HepG2 (cell line): ENCODE measurements around the gene ELL. TPM values are rescaled to one million over a fixed set of nuclear protein-coding genes. Genes with fewer than 3 reads are reported as not detected.

Experiments used
- FOXJ3 ChIP-seq: sonication (generic); formaldehyde crosslinking; IDR thresholded peaks from 2 replicates; pipeline ENCODE4 v1.4.0; 2020; ENCODE audit warnings: missing genetic modification reagents, mild to moderate bottlenecking, borderline replicate concordance
- HMG20A ChIP-seq: IDR thresholded peaks from 2 replicates; pipeline ENCODE4 v1.6.1; 2016; ENCODE audit warnings: borderline replicate concordance
- HNRNPK ChIP-seq: fragments of 200-400 bp; formaldehyde crosslinking; IDR thresholded peaks from 2 replicates; pipeline ENCODE4 v1.6.1; 2018; ENCODE audit warnings: low read length, low read depth, moderate library complexity, mild to moderate bottlenecking; ENCODE audit not compliant: poor library complexity, severe bottlenecking
- MLXIP ChIP-seq: sonication (generic); formaldehyde crosslinking; IDR thresholded peaks from 2 replicates; pipeline ENCODE4 v1.9.0; 2021; ENCODE audit warnings: missing genetic modification reagents, borderline replicate concordance
- PAXIP1 ChIP-seq: sonication (generic); formaldehyde crosslinking; conservative IDR thresholded peaks from 2 replicates; pipeline ENCODE4 v1.4.0; 2020; ENCODE audit warnings: mild to moderate bottlenecking, missing genetic modification reagents, moderate library complexity
- PCBP1 ChIP-seq: fragments of 200-400 bp; formaldehyde crosslinking; IDR thresholded peaks from 2 replicates; pipeline ENCODE4 v1.6.1; 2017; ENCODE audit warnings: mild to moderate bottlenecking, low read depth, low read length, borderline replicate concordance
- PRMT3 ChIP-seq: sonication (generic); formaldehyde crosslinking; IDR thresholded peaks from 2 replicates; pipeline ENCODE4 v1.8.1; 2022; ENCODE audit warnings: low read depth, mild to moderate bottlenecking, moderate library complexity, missing genetic modification reagents, borderline replicate concordance
- RAD21 ChIP-seq: fragments of 450-650 bp; formaldehyde crosslinking; IDR thresholded peaks from 2 replicates; pipeline ENCODE4 v1.5.0; 2020; ENCODE audit warnings: mild to moderate bottlenecking
- THRA ChIP-seq: sonication (generic); formaldehyde crosslinking; IDR thresholded peaks from 2 replicates; pipeline ENCODE4 v1.4.0; 2020; ENCODE audit warnings: missing genetic modification reagents, borderline replicate concordance
- ZBTB3 ChIP-seq: sonication (generic); formaldehyde crosslinking; IDR thresholded peaks from 2 replicates; pipeline ENCODE4 v1.4.0; 2020; ENCODE audit warnings: low read depth, mild to moderate bottlenecking, moderate library complexity, missing genetic modification reagents, borderline replicate concordance
- ZBTB49 ChIP-seq: sonication (generic); formaldehyde crosslinking; IDR thresholded peaks from 2 replicates; pipeline ENCODE4 v1.4.0; 2020; ENCODE audit warnings: missing genetic modification reagents, borderline replicate concordance
- ZC3H13 ChIP-seq: sonication (generic); formaldehyde crosslinking; IDR thresholded peaks from 2 replicates; pipeline ENCODE4 v1.8.1; 2023; ENCODE audit warnings: mild to moderate bottlenecking, missing genetic modification reagents, moderate library complexity
- ZNF564 ChIP-seq: sonication (generic); formaldehyde crosslinking; IDR thresholded peaks from 2 replicates; pipeline ENCODE4 v1.8.1; 2023; ENCODE audit warnings: mild to moderate bottlenecking, missing genetic modification reagents
- ZNF574 ChIP-seq: sonication (generic); formaldehyde crosslinking; IDR thresholded peaks from 2 replicates; pipeline ENCODE4 v1.4.0; 2020; ENCODE audit warnings: missing genetic modification reagents
- ZNF580 ChIP-seq: IDR thresholded peaks from 2 replicates; pipeline ENCODE4 v1.6.1; 2016; ENCODE audit warnings: low read depth, borderline replicate concordance
- polyA plus RNA-seq, 8 experiments: library from polyadenylated mRNA; depleted of rRNA in 3 of 8; stranded (reverse) in 7 of 8; unstranded in 1 of 8; fragments of >200 nt; fragmentation: Illumina TruSeq in 4 of 8; extraction: Trizol in 4 of 8; gene quantifications; 2 replicates each; pipeline versions ENCODE4 v1.2.1 to v1.2.3, GENCODE V29; 2011 to 2016; ENCODE audit warnings: low read depth in 4 of 8, missing spikeins in 1 of 8, mixed read lengths in 1 of 8; ENCODE audit not compliant: insufficient read depth in 1 of 8
- total RNA-seq, 5 experiments: library from RNA; depleted of rRNA; stranded (reverse); fragments of >200 nt; fragmentation: Illumina TruSeq; extraction: Trizol; gene quantifications; 2 replicates each; pipeline ENCODE4 v1.2.3, GENCODE V29; 2016; ENCODE audit warnings: low read depth in 1 of 5

The ELL gene
- total and polyA plus RNA-seq, 2 of the 13 experiments (the other 11 are each of a cell fraction or from before 2014, with no cell fraction given), result 3.7 to 5.4 TPM

GRCh38 chr19:18416778-18417249 is 105.1 kb downstream of the ELL start (continued):
- TF ChIP-seq MLXIP (CRISPR knock-in tag) (no peak; the same call in 1 of the 2 replicates), PAXIP1 (CRISPR knock-in tag) (no peak), RAD21 (CRISPR knock-in tag) (no peak), ZNF580 (CRISPR knock-in tag) (no peak), ZC3H13 (no peak), THRA (CRISPR knock-in tag) (no peak), ZBTB3 (CRISPR knock-in tag) (no peak), ZBTB49 (CRISPR knock-in tag) (no peak), HMG20A (CRISPR knock-in tag) (no peak), HNRNPK (peak; percentile 89), PRMT3 (CRISPR knock-in tag) (no peak), FOXJ3 (0 out of 2 replicates have a peak, but pooled peaks have one; percentile 19), PCBP1 (peak; percentile 89; the same call in 1 of the 2 replicates), ZNF574 (peak; percentile 20; the same call in 1 of the 2 replicates), ZNF564 (no peak)
